GM12892 (cell line): ENCODE measurements around the gene RUBCNL.

Source experiments
- POLR2A ChIP-seq: IDR thresholded peaks from 2 replicates; pipeline ENCODE4 v1.6.1; 2011; ENCODE audit warnings: low read depth, low read length, control low read depth
- POLR2AphosphoS5 ChIP-seq: IDR thresholded peaks from 2 replicates; pipeline ENCODE4 v1.6.1; 2011; ENCODE audit warnings: low read depth, low read length, control low read depth
- TAF1 ChIP-seq: IDR thresholded peaks from 2 replicates; pipeline ENCODE4 v1.6.1; 2011; ENCODE audit warnings: low read depth, mild to moderate bottlenecking, control low read depth, low read length, borderline replicate concordance

- TF ChIP-seq TAF1: no peak
- TF ChIP-seq POLR2A: no peak
- TF ChIP-seq POLR2AphosphoS5: no peak
These were observed 72.0 kb downstream of the RUBCNL start for GRCh38 chr13:46315036-46315435.
